Measurements from ENCODE around the gene NXPE2.

NXPE2 gene

DNA sequence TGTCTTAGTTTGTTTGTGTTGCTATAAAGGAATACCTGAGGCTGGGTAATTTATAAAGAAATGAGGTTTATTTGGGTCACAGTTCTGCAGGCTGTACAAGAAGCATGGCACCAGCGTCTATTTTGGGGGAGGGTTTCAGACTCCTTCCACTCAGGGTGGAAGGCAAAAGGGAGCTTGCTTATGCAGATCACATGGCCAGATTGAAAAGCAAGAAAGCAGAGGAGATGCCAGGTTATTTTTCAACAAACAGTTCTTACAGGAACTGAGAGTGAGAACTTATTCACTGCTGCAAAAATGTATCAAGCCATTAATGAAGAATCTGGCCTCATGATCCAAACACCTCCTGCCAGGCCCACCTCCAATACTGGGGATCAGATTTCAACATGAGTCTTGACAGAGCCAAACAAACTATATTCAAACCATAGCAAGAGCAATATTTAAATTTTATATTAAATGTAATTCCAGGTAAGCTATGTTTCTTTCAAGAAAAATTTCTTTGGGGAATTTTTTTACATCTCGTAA, 66.9 kb downstream of the NXPE2 start:
- DNase-seq (ENCODE audit: low read depth in 2 of 2), result no peak

DNA sequence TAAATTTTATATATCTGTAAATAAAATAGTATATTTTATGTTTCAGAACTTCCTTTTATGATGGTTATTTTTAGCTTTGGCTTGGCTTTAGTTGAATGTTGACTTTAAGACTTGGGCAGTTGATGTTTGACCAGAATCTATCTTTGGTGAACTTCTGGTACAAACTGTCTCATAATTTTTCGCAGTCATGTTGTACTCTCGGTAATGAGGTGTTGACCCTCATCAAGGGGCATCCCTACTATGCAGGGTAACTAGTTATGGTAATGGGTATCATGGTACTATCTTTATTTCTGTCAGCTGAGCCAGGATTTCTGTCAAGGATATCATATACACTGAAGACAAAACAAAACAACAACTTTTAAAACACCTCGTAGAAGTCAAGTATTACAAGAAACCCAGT, 67.7 kb downstream of the NXPE2 start:
- no peak for DNase-seq (ENCODE audit: low read depth in 2 of 2)
